Heart left ventricle (tissue), 16 donors: ENCODE measurements around the gene GALNT2. TPM values are rescaled to one million over a fixed set of nuclear protein-coding genes. Genes with fewer than 3 reads are reported as not detected.

Experiments
- ATAC-seq, 4 donors: fragments of 200-7000 bp; cut with Tn5 transposase; one replicate each; pipeline ENCODE4 v1.9.1; 2020 to 2022; ENCODE audit warnings: moderate library complexity in 4 of 4, mild to moderate bottlenecking in 3 of 4, moderate number of reproducible peaks in 1 of 4
- DNase-seq, 5 donors: peaks; one replicate each; pipeline ENCODE4 v3.0.0-alpha.2; 2020
- H3K27ac ChIP-seq, 12 donors: fragments of 200-600 bp; sonication (generic) in 4 of 12; one replicate each; pipeline versions ENCODE4 v1.5.0 to v1.8.0; 2016 to 2022; ENCODE audit warnings: mild to moderate bottlenecking in 2 of 12
- H3K27me3 ChIP-seq, 9 donors: fragments of 200-600 bp; sonication (generic) in 2 of 9; one replicate each; pipeline versions ENCODE4 v1.5.1 to v1.8.0; 2016 to 2022; ENCODE audit warnings: mild to moderate bottlenecking in 3 of 9
- H3K36me3 ChIP-seq, 9 donors: fragments of 200-600 bp; sonication (generic) in 2 of 9; one replicate each; pipeline versions ENCODE4 v1.5.0 to v1.8.0; 2018 to 2022; ENCODE audit warnings: mild to moderate bottlenecking in 2 of 9
- H3K4me1 ChIP-seq, 12 donors: fragments of 200-600 bp; sonication (generic) in 4 of 12; one replicate each; pipeline versions ENCODE4 v1.5.0 to v1.8.0; 2016 to 2022; ENCODE audit warnings: mild to moderate bottlenecking in 3 of 12
- H3K4me3 ChIP-seq, 12 donors: fragments of 200-600 bp; sonication (generic) in 4 of 12; one replicate each; pipeline versions ENCODE4 v1.5.0 to v1.8.0; 2017 to 2022; ENCODE audit warnings: mild to moderate bottlenecking in 9 of 12, moderate library complexity in 4 of 12
- H3K9me3 ChIP-seq, 12 donors: fragments of 200-600 bp; sonication (generic) in 4 of 12; one replicate each; pipeline versions ENCODE4 v1.5.0 to v1.8.0; 2016 to 2022; ENCODE audit warnings: mild to moderate bottlenecking in 1 of 12
- POLR2A ChIP-seq, 2 donors: fragments of 450-650 bp; IDR thresholded peaks; one replicate each; pipeline ENCODE4 v1.6.1; 2017; ENCODE audit warnings: antibody characterized with exemption in 2 of 2, mild to moderate bottlenecking in 2 of 2, moderate library complexity in 2 of 2
- WGBS, 4 donors: extraction: QIAGEN DNeasy Blood & Tissue Kit in 2 of 4; methylation state at CpG; one replicate each; pipeline versions ENCODE4 v1.1.5 to v1.1.7; 2013 to 2018; 5-methylcytosine and 5-hydroxymethylcytosine counted together
- intact Hi-C, 10 donors: fragments of 100-400 bp; cut with DNase I; formaldehyde crosslinking; loops; one replicate each; pipeline versions ENCODE4 v1.11.1 to v1.14.2; 2022
- polyA plus RNA-seq, 2 donors: library from polyadenylated mRNA; stranded (reverse); fragments of 200-250 nt; gene quantifications; one replicate each; pipeline ENCODE4 v1.2.3, GENCODE V29; 2013
- total RNA-seq, 9 donors: library from RNA; depleted of rRNA in 2 of 9; stranded (reverse); fragments of >200 nt in 2 of 9; fragmentation: NEBNext Ultra II Directional in 3 of 9; extraction: Animal tissue kit (Norgen Biotek cat#: 25700) in 3 of 9; gene quantifications; one replicate each; pipeline versions ENCODE4 v1.1.0 to v1.2.4, GENCODE V29; 2016 to 2023
- TF ChIP-seq, protein P1 (sequence below), 12 donors: fragments of 200-600 bp; sonication (generic) in 4 of 12; IDR thresholded peaks; one replicate each; pipeline versions ENCODE4 v1.5.0 to v1.8.0; 2018 to 2022; ENCODE audit warnings: antibody characterized with exemption in 12 of 12, mild to moderate bottlenecking in 5 of 12
- donor health status: ischemic (EF 13 %, LVEDD 7.1; RV severe dilation, severe dysfunction).
- donor health status: healthy with polysubstance abuse.
- donor health status: DM: no; HTN: yes; CAD: no.
- donor health status: DM: no; HTN: no; CAD: no.
- donor health status: ischemic (EF 25% LVEDD 6.9; RV normal size, moderate dysfunction).
- donor health status: ischemic (EF 25% LVEDD 5.7; RV mildly dilated, moderate dysfunction).
- donor health status: healthy.
- donor health status: DM: yes; HTN: yes; CAD: no.
- donor health status: ischemic (EF 35%, LVEDD 5.7; RV mildly dilated, moderate dysfunction).
- donor health status: nonischemic (EF 11% LVEDD 7.7; RV severe dilation, severe dysfunction).
- donor health status: DM: yes; HTN: yes; CAD: no.
- donor health status: PGD.
- donor health status: ischemic (EF 29% LVEDD 5.4; RV normal size, mild dysfunction).
- donor health status: nonischemic (EF 23%, LVEDD 6.1; RV moderate dilation, normal function).

GALNT2 gene
- total and polyA plus RNA-seq, 11 donors, result 10.1 to 44.9 (median 31.6) TPM

DNA sequence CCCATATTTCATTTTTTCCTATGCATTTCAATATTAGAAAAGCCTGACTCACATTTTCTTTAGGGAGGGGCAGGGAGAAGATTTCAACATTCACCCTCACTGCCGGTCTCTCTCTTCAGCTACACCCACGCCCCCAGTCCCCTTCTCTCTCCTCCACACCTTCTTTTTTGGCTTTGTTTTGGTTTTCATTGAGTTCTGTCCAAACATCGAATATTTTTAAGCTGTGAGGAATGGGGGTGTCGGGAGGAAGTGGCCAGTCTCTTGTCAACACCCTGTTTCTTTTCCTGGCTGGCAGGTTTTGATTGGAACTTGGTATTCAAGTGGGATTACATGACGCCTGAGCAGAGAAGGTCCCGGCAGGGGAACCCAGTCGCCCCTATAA lies 181.8 kb downstream of the GALNT2 start:
- ATAC-seq, result peak in 1 of 4 donors; percentile 43
- no peak for TF ChIP-seq POLR2A (IDR thresholded peaks at IDR 0.05)
- TF ChIP-seq, protein P1, sequence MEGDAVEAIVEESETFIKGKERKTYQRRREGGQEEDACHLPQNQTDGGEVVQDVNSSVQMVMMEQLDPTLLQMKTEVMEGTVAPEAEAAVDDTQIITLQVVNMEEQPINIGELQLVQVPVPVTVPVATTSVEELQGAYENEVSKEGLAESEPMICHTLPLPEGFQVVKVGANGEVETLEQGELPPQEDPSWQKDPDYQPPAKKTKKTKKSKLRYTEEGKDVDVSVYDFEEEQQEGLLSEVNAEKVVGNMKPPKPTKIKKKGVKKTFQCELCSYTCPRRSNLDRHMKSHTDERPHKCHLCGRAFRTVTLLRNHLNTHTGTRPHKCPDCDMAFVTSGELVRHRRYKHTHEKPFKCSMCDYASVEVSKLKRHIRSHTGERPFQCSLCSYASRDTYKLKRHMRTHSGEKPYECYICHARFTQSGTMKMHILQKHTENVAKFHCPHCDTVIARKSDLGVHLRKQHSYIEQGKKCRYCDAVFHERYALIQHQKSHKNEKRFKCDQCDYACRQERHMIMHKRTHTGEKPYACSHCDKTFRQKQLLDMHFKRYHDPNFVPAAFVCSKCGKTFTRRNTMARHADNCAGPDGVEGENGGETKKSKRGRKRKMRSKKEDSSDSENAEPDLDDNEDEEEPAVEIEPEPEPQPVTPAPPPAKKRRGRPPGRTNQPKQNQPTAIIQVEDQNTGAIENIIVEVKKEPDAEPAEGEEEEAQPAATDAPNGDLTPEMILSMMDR (IDR thresholded peaks at IDR 0.05), result no peak

DNA sequence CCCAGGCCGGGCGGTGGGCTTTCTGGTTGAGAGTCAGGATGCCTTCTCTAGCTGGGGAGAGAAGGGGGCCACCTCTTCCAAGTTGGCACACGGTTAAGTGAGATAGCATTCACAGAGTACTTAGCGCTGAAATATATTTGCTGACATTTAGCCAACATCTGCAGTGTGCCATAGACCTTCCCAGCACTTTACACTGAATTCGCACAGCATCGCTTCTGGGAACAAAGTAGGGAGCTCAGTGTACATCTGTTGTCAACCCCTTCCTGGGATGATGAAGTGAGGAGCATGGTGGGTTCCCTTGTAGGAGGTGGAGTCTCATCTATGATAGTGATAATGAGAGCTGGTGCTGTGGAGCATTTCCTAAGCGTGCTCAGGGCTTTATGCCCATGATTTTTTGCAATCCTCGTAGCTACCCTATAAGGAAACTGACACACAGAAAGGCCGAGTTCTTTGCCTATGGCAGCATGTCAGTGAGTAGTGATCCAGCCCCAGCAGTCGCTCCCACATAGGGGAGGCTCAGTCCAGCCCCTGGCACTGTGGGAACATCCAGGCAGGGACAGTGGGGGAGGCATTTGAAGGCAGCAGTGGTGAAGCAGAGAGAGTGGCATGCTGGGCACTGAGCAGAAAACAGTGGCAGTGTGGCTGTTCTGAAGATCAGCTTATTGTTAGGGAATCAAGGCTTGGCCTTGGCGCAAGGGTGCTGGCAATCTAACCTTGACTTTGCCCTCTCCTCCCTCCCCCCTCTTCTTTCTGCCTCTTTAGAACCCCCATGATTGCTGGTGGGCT lies 182.8 kb downstream of the GALNT2 start:
- WGBS, 4 donors, result 93 to 96% (median 96%) methylated on average over 11 of the region's 11 CpGs
- intact Hi-C loops, result no loop called here
- H3K4me3 ChIP-seq, result no peak overlapping the region
- peaks cover 0 to 7% (median 0%) of the 10 kb centered on the region in 12 donors for H3K4me1 ChIP-seq
- no peak for DNase-seq
- no peak overlapping the region for H3K27ac ChIP-seq
- H3K36me3 ChIP-seq, result peaks cover 0 to 94% (median 62%) of the 10 kb centered on the region in 9 donors
- no peak for ATAC-seq
- H3K27me3 ChIP-seq, result no peaks in the 10 kb centered on the region
- no peaks in the 10 kb centered on the region for H3K9me3 ChIP-seq
- TF ChIP-seq, protein P1 (IDR thresholded peaks at IDR 0.05), result no peak
- TF ChIP-seq POLR2A (IDR thresholded peaks at IDR 0.05), result no peak

More for the DNA sequence above, 181.8 kb downstream of the GALNT2 start:
- intact Hi-C loops, result no loop called here
- DNase-seq, result no peak
- WGBS, 4 donors, result 69 to 77% (median 73%) methylated on average over 7 of the region's 7 CpGs
- H3K4me1 ChIP-seq, result peaks cover 0 to 7% (median 0%) of the 10 kb centered on the region in 12 donors
- H3K9me3 ChIP-seq, result no peaks in the 10 kb centered on the region
- no peak overlapping the region for H3K27ac ChIP-seq
- H3K27me3 ChIP-seq, result no peaks in the 10 kb centered on the region
- H3K36me3 ChIP-seq, result peaks cover 0 to 94% (median 67%) of the 10 kb centered on the region in 9 donors
- H3K4me3 ChIP-seq, result no peak overlapping the region

DNA sequence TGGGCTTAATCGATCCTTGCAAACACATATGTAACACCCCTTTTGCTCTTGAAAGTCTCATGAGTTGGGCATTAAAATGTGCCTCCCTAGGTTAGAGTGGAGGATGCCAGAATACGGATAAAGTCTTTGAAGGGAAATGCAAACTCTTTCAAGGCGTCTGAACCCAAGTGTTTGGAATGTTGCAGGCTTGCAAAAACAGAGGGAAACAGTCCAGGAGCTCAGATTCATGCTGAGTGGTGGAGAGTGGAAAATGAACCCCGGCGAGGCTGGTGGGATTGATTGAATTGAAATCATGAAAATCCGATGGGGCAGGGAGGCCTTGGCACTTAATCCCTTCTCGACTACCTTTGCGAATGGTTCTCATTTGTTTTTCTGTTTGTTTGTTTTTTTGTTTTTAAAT lies 183.6 kb downstream of the GALNT2 start:
- DNase-seq (no peak), ATAC-seq (no peak)
- no peak for TF ChIP-seq POLR2A (IDR thresholded peaks at IDR 0.05)
- TF ChIP-seq, protein P1 (IDR thresholded peaks at IDR 0.05), result no peak
- H3K36me3 ChIP-seq, result peaks cover 0 to 94% (median 62%) of the 10 kb centered on the region in 9 donors
- H3K4me3 ChIP-seq, result no peak overlapping the region
- peaks cover 0 to 7% (median 0%) of the 10 kb centered on the region in 12 donors for H3K4me1 ChIP-seq
- H3K9me3 ChIP-seq, result no peaks in the 10 kb centered on the region
- H3K27me3 ChIP-seq, result no peaks in the 10 kb centered on the region
- intact Hi-C loops, result no loop called here
- 81 to 87% (median 85%) methylated on average over 8 of the region's 8 CpGs for WGBS, 4 donors
- no peak overlapping the region for H3K27ac ChIP-seq

DNA sequence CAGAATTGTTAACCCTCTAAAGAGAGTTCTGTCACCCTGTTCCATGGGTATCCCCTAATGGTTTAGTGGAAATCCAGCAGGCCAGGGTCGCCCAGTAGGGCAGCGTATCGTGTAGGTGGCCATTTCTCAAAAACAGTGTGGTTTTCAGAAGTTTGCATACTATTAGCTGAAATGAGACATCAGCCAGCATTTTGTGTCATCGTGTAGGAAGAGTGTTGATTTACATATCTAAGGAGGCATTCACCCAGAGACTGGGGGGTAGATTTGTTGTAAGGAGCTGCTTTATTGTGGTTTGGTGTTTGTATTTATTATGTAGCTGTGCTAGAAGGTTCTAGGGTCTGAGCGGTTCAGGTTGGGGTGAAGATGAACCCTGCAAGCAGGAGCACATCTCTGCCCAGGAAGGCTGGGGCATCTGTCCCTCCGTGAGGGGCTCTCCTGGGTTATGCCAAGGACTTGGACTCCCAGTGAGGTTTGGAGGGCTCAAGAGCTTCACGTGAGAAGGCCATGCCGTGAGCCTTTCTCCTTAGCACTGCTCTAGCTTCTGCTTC lies 184.7 kb downstream of the GALNT2 start:
- TF ChIP-seq POLR2A (IDR thresholded peaks at IDR 0.05), result no peak
- TF ChIP-seq, protein P1 (IDR thresholded peaks at IDR 0.05), result no peak
- Histone ChIP-seq H3K27ac (no peak overlapping the region), H3K36me3 (peaks cover 0 to 93% (median 62%) of the 10 kb centered on the region in 9 donors), H3K4me3 (no peak overlapping the region), H3K4me1 (peaks cover 0 to 7% (median 0%) of the 10 kb centered on the region in 12 donors), H3K9me3 (no peaks in the 10 kb centered on the region), H3K27me3 (no peaks in the 10 kb centered on the region)
- intact Hi-C loops, result no loop called here
- DNase-seq (no peak), ATAC-seq (no peak)
- WGBS, 4 donors, result 89 to 98% (median 95%) methylated on average over 7 to 8 of the region's 8 CpGs
